Measurements from ENCODE around the gene FGD6. TPM values are rescaled to one million over a fixed set of nuclear protein-coding genes. Genes with fewer than 3 reads are reported as not detected.

The FGD6 gene
- total RNA-seq: 10 to 100 TPM; 17.3 to 36.0 TPM
- polyA plus RNA-seq (ENCODE audit: insufficient read length in 6 of 6): 10 to 100 TPM; 13.8 to 17.5 (median 15.1) TPM
- long read RNA-seq, donor 1, partial matches to known transcripts: 6 of 6 reads
- long read RNA-seq, donor 1, other reads (novel, unspliced or antisense): 0 of 6 reads
- long read RNA-seq, donor 2: 0 reads
- long read RNA-seq, donor 3: 0 reads
- long read RNA-seq, donor 4, partial matches to known transcripts: 2 of 2 reads
- long read RNA-seq, donor 4, other reads (novel, unspliced or antisense): 0 of 2 reads
- long read RNA-seq, donor 5: 0 reads
- long read RNA-seq, donor 6, full-length matches to known transcripts: 2 of 2 reads
- long read RNA-seq, donor 6, partial matches to known transcripts: 0 of 2 reads
- long read RNA-seq, donor 6, other reads (novel, unspliced or antisense): 0 of 2 reads
- long read RNA-seq, donor 7: 0 reads
- long read RNA-seq, donor 8, full-length matches to known transcripts: 2 of 2 reads
- long read RNA-seq, donor 8, partial matches to known transcripts: 0 of 2 reads
- long read RNA-seq, donor 8, other reads (novel, unspliced or antisense): 0 of 2 reads
- long read RNA-seq, donor 9: 0 reads
- long read RNA-seq, donor 10: 0 reads
- long read RNA-seq, donor 11, partial matches to known transcripts: 0 of 1 reads
- long read RNA-seq, donor 11, other reads (novel, unspliced or antisense): 0 of 1 reads
- long read RNA-seq, donor 12, full-length matches to known transcripts: 2 of 7 reads
- long read RNA-seq, donor 12, partial matches to known transcripts: 5 of 7 reads
- long read RNA-seq, donor 12, other reads (novel, unspliced or antisense): 0 of 7 reads

GRCh38 chr12:95217377-95218149 is at the start of gene FGD6, which contains the start of gene VEZT:
TSS of gene FGD6 (minus strand) at chr12:95217467. CDS start at chr12:95217240, 227 bp downstream.
TSS of gene VEZT (plus strand) at chr12:95217807. CDS start at chr12:95217851, 44 bp downstream.
- peaks cover 4 to 38% of the 10 kb centered on the region in 2 donors for H3K4me1 ChIP-seq
- ATAC-seq (peak; percentile 92), DNase-seq (peak; percentile 98 to 100 (median 99))
- H3K9me3 ChIP-seq: no peaks in the 10 kb centered on the region
- TF ChIP-seq CTCF (IDR thresholded peaks at IDR 0.05): peak; percentile 53 to 69
- peak within 1 kb of the TSS; percentile 95 to 97 for H3K27ac ChIP-seq
- H3K27me3 ChIP-seq: no peaks in the 10 kb centered on the region
- intact Hi-C loops (cut with DNase I): loop anchor here in 1 of 2 donors (10.0 kb wide), 1 partner anchor 83 kb away; no protein-coding TSS in a partner anchor
- no peaks in the 10 kb centered on the region for H3K36me3 ChIP-seq
- peak within 1 kb of the TSS; percentile 74 to 82 for H3K4me3 ChIP-seq

- no peak for ATAC-seq
- DNase-seq: no peak
- intact Hi-C loops (cut with DNase I): no loop called here
- no peak overlapping the region for H3K27ac ChIP-seq
- H3K4me1 ChIP-seq: no peaks in the 10 kb centered on the region
- H3K36me3 ChIP-seq: peaks cover 0 to 50% of the 10 kb centered on the region in 2 donors
- no peaks in the 10 kb centered on the region for H3K27me3 ChIP-seq
- no peak overlapping the region for H3K4me3 ChIP-seq
- no peaks in the 10 kb centered on the region for H3K9me3 ChIP-seq
- no peak for TF ChIP-seq CTCF (IDR thresholded peaks at IDR 0.05)
Observed at GRCh38 chr12:95266254-95266653, 49.0 kb upstream of the FGD6 start.

GRCh38 chr12:95265765-95266164 is 48.5 kb upstream of the FGD6 start:
- peaks cover 0 to 47% of the 10 kb centered on the region in 2 donors for H3K36me3 ChIP-seq
- no peak for TF ChIP-seq CTCF (IDR thresholded peaks at IDR 0.05)
- ATAC-seq (no peak), DNase-seq (no peak)
- H3K4me1 ChIP-seq: no peaks in the 10 kb centered on the region
- H3K9me3 ChIP-seq: no peaks in the 10 kb centered on the region
- no peak overlapping the region for H3K4me3 ChIP-seq
- intact Hi-C loops (cut with DNase I): no loop called here
- no peaks in the 10 kb centered on the region for H3K27me3 ChIP-seq
- no peak overlapping the region for H3K27ac ChIP-seq

- Histone ChIP-seq H3K27ac (peak overlapping the region in 1 of 2 donors; percentile 59), H3K27me3 (no peaks in the 10 kb centered on the region), H3K4me1 (peaks cover 0 to 14% of the 10 kb centered on the region in 2 donors), H3K36me3 (peaks cover 0 to 37% of the 10 kb centered on the region in 2 donors), H3K4me3 (no peak overlapping the region), H3K9me3 (no peaks in the 10 kb centered on the region)
- intact Hi-C loops (cut with DNase I): no loop called here
- TF ChIP-seq CTCF (IDR thresholded peaks at IDR 0.05): no peak
- ATAC-seq (peak; percentile 58), DNase-seq (peak in 2 of 4 donors; percentile 14 to 28)
Observed at GRCh38 chr12:95262808-95263207, 45.5 kb upstream of the FGD6 start.

Measured in left lung (tissue), 14 donors.